Esophagus squamous epithelium (tissue), 5 donors: ENCODE data around the gene ART3. TPM values are rescaled to one million over a fixed set of nuclear protein-coding genes. Genes with fewer than 3 reads are reported as not detected.

Experiments used
- DNase-seq: peaks from one replicate; lab custom pipeline; 2025; lab: John Stamatoyannopoulos, UW
- H3K27ac ChIP-seq, 4 donors: fragments of 200-600 bp; sonication (generic); one replicate each; pipeline ENCODE4 v1.5.1; 2016 to 2019; ENCODE audit warnings: mild to moderate bottlenecking in 1 of 4
- H3K27me3 ChIP-seq, 4 donors: fragments of 200-600 bp; sonication (generic); 1 replicate in 3 of 4; 2 replicates in 1 of 4; pipeline versions ENCODE4 v1.5.1 to v1.6.0; 2017 to 2021; ENCODE audit warnings: antibody characterized with exemption in 1 of 4
- H3K36me3 ChIP-seq, 3 donors: fragments of 200-600 bp; sonication (generic); one replicate each; pipeline ENCODE4 v1.5.1; 2016 to 2019
- H3K4me1 ChIP-seq, 3 donors: fragments of 200-600 bp; sonication (generic); one replicate each; pipeline ENCODE4 v1.5.1; 2017 to 2019
- H3K4me3 ChIP-seq, 4 donors: fragments of 200-600 bp; sonication (generic); 1 replicate in 3 of 4; 2 replicates in 1 of 4; pipeline ENCODE4 v1.5.1; 2016 to 2019; ENCODE audit warnings: mild to moderate bottlenecking in 2 of 4, moderate library complexity in 1 of 4
- H3K9me3 ChIP-seq, 3 donors: fragments of 200-600 bp; sonication (generic); one replicate each; pipeline ENCODE4 v1.5.1; 2016 to 2019
- POLR2A ChIP-seq, 4 donors: fragments of 450-650 bp; IDR thresholded peaks; one replicate each; pipeline ENCODE4 v1.6.1; 2017; ENCODE audit warnings: antibody characterized with exemption in 4 of 4, mild to moderate bottlenecking in 4 of 4, moderate library complexity in 3 of 4
- WGBS, 2 donors: methylation state at CpG; one replicate each; pipeline ENCODE4 v1.1.5; 2018; 5-methylcytosine and 5-hydroxymethylcytosine counted together
- intact Hi-C: fragments of 100-400 bp; cut with DNase I; formaldehyde crosslinking; loops from one replicate; pipeline ENCODE4 v1.15.0; 2022
- total RNA-seq, 4 donors: library from RNA; depleted of rRNA; stranded (reverse); fragments of >200 nt; gene quantifications; one replicate each; pipeline ENCODE4 v1.1.0, GENCODE V29; 2016
- donor health status: DM: yes; HTN: yes; CAD: no.

Gene ART3
- total RNA-seq, 4 donors from 2014 or later: 0.85 to 2.7 (median 1.7) TPM

DNA sequence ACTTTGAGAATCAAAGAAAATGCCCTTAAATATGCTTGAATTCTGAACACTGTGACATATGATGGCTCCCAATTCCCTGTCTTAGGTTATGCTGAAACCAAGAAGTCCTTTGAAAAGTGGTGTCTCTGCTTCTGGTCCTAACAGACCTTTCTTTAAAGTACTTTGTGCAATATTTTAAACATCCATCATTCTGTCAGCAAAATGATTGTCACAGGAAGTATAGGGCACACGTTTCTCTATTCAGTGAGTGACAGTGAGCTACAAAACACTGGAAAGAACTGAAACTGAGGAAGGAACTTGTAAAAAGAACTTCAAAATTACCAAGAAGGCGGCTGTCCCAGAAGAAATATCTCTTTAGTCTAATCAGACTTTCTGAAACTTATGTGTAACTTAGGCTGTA, 85.8 kb downstream of the ART3 start:
- DNase-seq: no peak
- 38 to 40% methylated on average over 2 of the region's 2 CpGs for WGBS, 2 donors
- H3K4me3 ChIP-seq: no peak overlapping the region
- H3K36me3 ChIP-seq: peaks cover 15 to 71% (median 30%) of the 10 kb centered on the region in 3 donors
- no peak for TF ChIP-seq POLR2A (IDR thresholded peaks at IDR 0.05)
- H3K27me3 ChIP-seq: no peaks in the 10 kb centered on the region
- intact Hi-C loops: no loop called here
- H3K9me3 ChIP-seq: no peaks in the 10 kb centered on the region
- H3K4me1 ChIP-seq: no peaks in the 10 kb centered on the region
- H3K27ac ChIP-seq: no peak overlapping the region

Other genes with a start within 250 kb of the ART3 start
- gene PPEF2, start 172.3 kb upstream of the ART3 start, total RNA-seq: under 1 TPM in 1 of 4 donors, not detected in 3; 0.04 TPM
- 100 to 1,000 TPM in 2 of 4 donors, 10 to 100 TPM in 2; 53.6 to 152 (median 86.2) TPM for gene NAAA, start 133.7 kb upstream of the ART3 start, total RNA-seq
- 10 to 100 TPM; 15.0 to 36.2 (median 26.2) TPM for gene SDAD1, start 83.8 kb upstream of the ART3 start, total RNA-seq
- gene CXCL9, start 67.2 kb upstream of the ART3 start, total RNA-seq: 1 to 10 TPM in 1 of 4 donors, under 1 TPM in 2, not detected in 1; 0.11 to 5.6 (median 0.19) TPM
- 1 to 10 TPM in 1 of 4 donors, under 1 TPM in 3; 0.35 to 8.9 (median 0.55) TPM for gene CXCL10, start 51.2 kb upstream of the ART3 start, total RNA-seq
- gene CXCL11, start 38.6 kb upstream of the ART3 start, total RNA-seq: under 1 TPM in 1 of 4 donors, not detected in 3; 0.26 TPM
- 10 to 100 TPM; 19.5 to 45.4 (median 36.5) TPM for gene NUP54, start 73.7 kb downstream of the ART3 start, total RNA-seq
- gene SCARB2, start 139.1 kb downstream of the ART3 start, total RNA-seq: 10 to 100 TPM; 50.3 to 91.2 (median 72.8) TPM
- gene FAM47E, start 177.0 kb downstream of the ART3 start, total RNA-seq: under 1 TPM in 2 of 4 donors, not detected in 2; 0.44 to 0.76 TPM
- gene STBD1, start 232.0 kb downstream of the ART3 start, total RNA-seq: 1 to 10 TPM; 1.8 to 3.8 (median 2.4) TPM